Adrenal gland (tissue), 12 donors: ENCODE measurements around the gene SPSB4. TPM values are rescaled to one million over a fixed set of nuclear protein-coding genes. Genes with fewer than 3 reads are reported as not detected.
A peak's percentile ranks its signal among the peaks of the same experiment; 100 is the strongest.

Source experiments
- DNase-seq, 7 donors: peaks; one replicate each; pipeline ENCODE4 v3.0.0-alpha.2; 2019 to 2020
- H3K27ac ChIP-seq, 5 donors: fragments of 200-600 bp; sonication (generic) in 4 of 5; 1 replicate in 3 of 5; 2 replicates in 2 of 5; pipeline versions ENCODE4 v1.5.1 to v1.8.0; 2016 to 2020; ENCODE audit warnings: mild to moderate bottlenecking in 1 of 5
- H3K27me3 ChIP-seq: fragments of 200-600 bp; 2 replicates; pipeline ENCODE4 v1.8.0; 2021
- H3K36me3 ChIP-seq, 2 donors: fragments of 200-600 bp; replicated peaks in 1 of 2; 1 replicate in 1 of 2; 2 replicates in 1 of 2; pipeline versions ENCODE4 v1.5.1 to v1.8.0; 2018 to 2022
- H3K4me1 ChIP-seq, 2 donors: fragments of 200-600 bp; replicated peaks in 1 of 2; 1 replicate in 1 of 2; 2 replicates in 1 of 2; pipeline versions ENCODE4 v1.5.1 to v1.8.0; 2018 to 2021
- H3K4me3 ChIP-seq, 4 donors: fragments of 200-600 bp; sonication (generic) in 3 of 4; one replicate each; pipeline ENCODE4 v1.5.1; 2016 to 2018
- H3K9me3 ChIP-seq, 3 donors: fragments of 200-600 bp; sonication (generic) in 1 of 3; replicated peaks in 1 of 3; 1 replicate in 2 of 3; 2 replicates in 1 of 3; pipeline versions ENCODE4 v1.5.1 to v1.8.0; 2016 to 2021
- POLR2A ChIP-seq, 2 donors: fragments of 450-650 bp; IDR thresholded peaks; one replicate each; pipeline ENCODE4 v1.6.1; 2017; ENCODE audit warnings: antibody characterized with exemption in 2 of 2, mild to moderate bottlenecking in 2 of 2, moderate library complexity in 1 of 2
- WGBS, 4 donors: extraction: QIAGEN DNeasy Blood & Tissue Kit in 2 of 4; methylation state at CpG; one replicate each; pipeline versions ENCODE4 v1.1.5 to v1.1.7; 2013 to 2017; 5-methylcytosine and 5-hydroxymethylcytosine counted together
- intact Hi-C, 2 donors: fragments of 100-400 bp; cut with DNase I; formaldehyde crosslinking; loops; one replicate each; pipeline versions ENCODE4 v1.14.1 to v1.15.0; 2022 to 2023
- polyA plus RNA-seq, 3 donors: library from polyadenylated mRNA; stranded (reverse); fragments of 200-250 nt in 2 of 3; fragments of 350-450 nt in 1 of 3; fragmentation: Illumina TruSeq in 1 of 3; extraction: RNeasy Lipid Tissue Mini Kit (QIAGEN cat#74804) in 1 of 3; gene quantifications; one replicate each; pipeline ENCODE4 v1.2.3, GENCODE V29; 2013 to 2014
- total RNA-seq, 9 donors: library from RNA; depleted of rRNA in 4 of 9; stranded (reverse); fragments of >200 nt in 4 of 9; fragments of 120-200 nt in 1 of 9; fragmentation: NEBNext Ultra II Directional in 1 of 9; extraction: Animal tissue kit (Norgen Biotek cat#: 25700) in 1 of 9; gene quantifications; one replicate each; pipeline versions ENCODE4 v1.1.0 to v1.2.4, GENCODE V29; 2013 to 2023
- TF ChIP-seq, protein P1 (sequence below), 6 experiments: fragments of 450-650 bp in 4 of 6; fragments of 200-600 bp in 2 of 6; sonication (generic) in 1 of 6; IDR thresholded peaks; 1 replicate in 5 of 6; 2 replicates in 1 of 6; pipeline versions ENCODE4 v1.5.1 to v1.8.0; 2016 to 2021; ENCODE audit warnings: antibody characterized with exemption in 6 of 6, mild to moderate bottlenecking in 2 of 6, moderate library complexity in 1 of 6
- donor health status: healthy with polysubstance abuse.
- donor health status: Bipolar disorder and iron deficiency.
- donor health status: DM: yes; HTN: yes; CAD: no.
- donor health status: DM: no; HTN: no; CAD: no.
- donor health status: DM: no; HTN: no; CAD: no.
- donor health status: DM: yes; HTN: yes; CAD: no.

SPSB4 gene
- total and polyA plus RNA-seq, 12 donors: 0.18 to 4.0 (median 1.1) TPM; not detected in 1

DNA sequence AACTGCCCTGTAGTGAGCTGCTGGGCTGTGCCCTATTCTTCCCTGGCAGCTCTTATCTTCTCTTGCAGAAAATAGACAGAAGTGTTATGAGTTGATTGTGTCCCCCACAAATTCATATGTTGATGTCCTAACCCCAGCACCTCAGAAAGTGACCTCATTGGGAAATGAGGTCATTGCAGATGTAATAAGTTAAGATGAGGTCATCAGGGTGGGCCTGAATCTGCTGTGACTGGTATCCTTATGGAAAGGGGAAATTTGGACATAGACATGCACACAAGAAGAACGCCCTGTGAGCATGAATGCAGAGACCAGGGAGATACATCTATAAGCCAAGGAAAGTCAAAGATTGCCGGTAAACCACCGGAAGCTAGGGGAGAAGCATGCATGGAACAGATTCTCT, 49.0 kb downstream of the SPSB4 start:
- intact Hi-C loops: loop anchor here in 1 of 2 donors (5.0 to 10.0 kb wide), 2 partner anchors 98 to 185 kb away; no protein-coding TSS in a partner anchor

DNA sequence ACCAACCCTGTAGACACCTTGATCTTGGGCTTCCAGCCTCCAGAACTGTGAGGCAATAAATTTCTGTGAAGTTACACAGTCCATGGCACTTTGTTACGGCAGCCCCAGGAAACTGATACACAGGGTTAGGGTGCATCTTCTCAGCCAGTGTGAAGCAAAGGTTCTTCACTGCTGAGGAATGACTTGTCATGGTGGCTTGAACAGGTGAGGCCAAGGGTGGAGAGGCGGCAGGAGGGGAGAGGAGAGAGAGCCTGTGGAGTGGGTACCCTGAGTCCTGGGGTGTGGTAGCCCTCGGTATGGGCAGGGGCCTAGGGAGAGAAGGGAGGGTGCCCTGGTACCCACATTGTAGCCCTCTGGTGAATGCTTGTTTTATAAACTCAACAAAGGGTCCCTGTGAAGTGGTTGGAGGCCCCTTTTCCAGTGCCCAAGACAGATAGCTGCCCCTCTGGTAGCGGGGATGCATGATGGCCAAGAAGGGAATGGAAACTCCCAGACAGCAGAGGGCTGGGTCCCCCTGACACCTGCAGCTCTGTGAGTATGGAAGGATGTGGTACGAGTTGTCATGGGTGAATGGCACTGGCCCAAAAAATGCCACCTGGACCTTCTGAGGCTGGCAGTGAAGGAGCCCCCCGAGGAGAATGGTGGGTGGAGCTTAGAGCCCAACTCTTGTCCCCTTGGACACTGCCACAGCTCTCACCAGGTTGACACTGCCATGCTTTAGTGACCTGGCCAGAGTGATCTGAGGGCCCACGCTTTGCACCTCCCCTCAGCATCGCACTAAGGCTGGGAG, 49.6 kb downstream of the SPSB4 start:
- no peaks in the 10 kb centered on the region for H3K4me1 ChIP-seq
- no peak overlapping the region for H3K4me3 ChIP-seq
- H3K27me3 ChIP-seq: no peaks in the 10 kb centered on the region
- no peaks in the 10 kb centered on the region for H3K36me3 ChIP-seq
- H3K27ac ChIP-seq: no peak overlapping the region
- DNase-seq: peak in 1 of 7 donors; percentile 41
- intact Hi-C loops: loop anchor here in 1 of 2 donors (5.0 to 10.0 kb wide), 2 partner anchors 98 to 186 kb away; no protein-coding TSS in a partner anchor
- H3K9me3 ChIP-seq: peaks cover 0 to 7% (median 0%) of the 10 kb centered on the region in 3 donors
- no peak for TF ChIP-seq POLR2A (IDR thresholded peaks at IDR 0.05)
- TF ChIP-seq, protein P1, sequence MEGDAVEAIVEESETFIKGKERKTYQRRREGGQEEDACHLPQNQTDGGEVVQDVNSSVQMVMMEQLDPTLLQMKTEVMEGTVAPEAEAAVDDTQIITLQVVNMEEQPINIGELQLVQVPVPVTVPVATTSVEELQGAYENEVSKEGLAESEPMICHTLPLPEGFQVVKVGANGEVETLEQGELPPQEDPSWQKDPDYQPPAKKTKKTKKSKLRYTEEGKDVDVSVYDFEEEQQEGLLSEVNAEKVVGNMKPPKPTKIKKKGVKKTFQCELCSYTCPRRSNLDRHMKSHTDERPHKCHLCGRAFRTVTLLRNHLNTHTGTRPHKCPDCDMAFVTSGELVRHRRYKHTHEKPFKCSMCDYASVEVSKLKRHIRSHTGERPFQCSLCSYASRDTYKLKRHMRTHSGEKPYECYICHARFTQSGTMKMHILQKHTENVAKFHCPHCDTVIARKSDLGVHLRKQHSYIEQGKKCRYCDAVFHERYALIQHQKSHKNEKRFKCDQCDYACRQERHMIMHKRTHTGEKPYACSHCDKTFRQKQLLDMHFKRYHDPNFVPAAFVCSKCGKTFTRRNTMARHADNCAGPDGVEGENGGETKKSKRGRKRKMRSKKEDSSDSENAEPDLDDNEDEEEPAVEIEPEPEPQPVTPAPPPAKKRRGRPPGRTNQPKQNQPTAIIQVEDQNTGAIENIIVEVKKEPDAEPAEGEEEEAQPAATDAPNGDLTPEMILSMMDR (IDR thresholded peaks at IDR 0.05): no peak
- WGBS, 4 donors: 80 to 88% (median 85%) methylated on average over 6 to 8 of the region's 8 CpGs

More for the DNA sequence above, 49.0 kb downstream of the SPSB4 start:
- H3K9me3 ChIP-seq: peaks cover 0 to 7% (median 0%) of the 10 kb centered on the region in 3 donors
- H3K4me1 ChIP-seq: peaks cover 0 to 4% of the 10 kb centered on the region in 2 donors
- H3K27me3 ChIP-seq: no peaks in the 10 kb centered on the region
- 87 to 95% (median 91%) methylated on average over 3 of the region's 3 CpGs for WGBS, 4 donors
- no peak for DNase-seq
- TF ChIP-seq, protein P1 (IDR thresholded peaks at IDR 0.05): no peak
- no peak for TF ChIP-seq POLR2A (IDR thresholded peaks at IDR 0.05)
- H3K36me3 ChIP-seq: no peaks in the 10 kb centered on the region
- H3K4me3 ChIP-seq: no peak overlapping the region
- H3K27ac ChIP-seq: no peak overlapping the region

DNA sequence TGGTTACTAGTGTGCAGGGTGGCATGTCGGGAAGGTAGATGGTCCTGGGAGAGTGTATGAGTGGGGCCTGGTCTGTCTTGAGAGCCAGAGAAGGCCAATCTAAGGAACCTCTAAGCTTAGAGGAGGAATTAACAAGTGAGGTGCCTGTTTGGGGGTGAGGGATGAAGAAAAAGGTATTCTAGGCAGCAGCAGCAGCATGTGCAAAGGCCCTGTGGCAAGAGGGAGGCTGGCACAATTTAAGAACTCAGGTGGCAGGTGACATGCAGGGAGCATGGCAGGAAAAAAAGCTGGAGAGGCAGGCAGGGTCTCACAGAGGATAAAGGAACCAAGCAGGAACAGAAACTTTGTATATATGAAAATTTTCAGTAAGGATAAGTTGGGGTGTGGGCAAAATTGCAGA, 51.2 kb downstream of the SPSB4 start:
- no peaks in the 10 kb centered on the region for H3K27me3 ChIP-seq
- WGBS, 4 donors: 89 to 100% (median 96%) methylated on average over 1 of the region's 1 CpG
- intact Hi-C loops: loop anchor here in 1 of 2 donors (5.0 to 10.0 kb wide), 2 partner anchors 100 to 188 kb away; no protein-coding TSS in a partner anchor
- peaks cover 0 to 7% (median 0%) of the 10 kb centered on the region in 3 donors for H3K9me3 ChIP-seq
- H3K36me3 ChIP-seq: no peaks in the 10 kb centered on the region
- TF ChIP-seq, protein P1 (IDR thresholded peaks at IDR 0.05): no peak
- no peak for TF ChIP-seq POLR2A (IDR thresholded peaks at IDR 0.05)
- DNase-seq: no peak
- H3K27ac ChIP-seq: no peak overlapping the region
- no peaks in the 10 kb centered on the region for H3K4me1 ChIP-seq
- no peak overlapping the region for H3K4me3 ChIP-seq

DNA sequence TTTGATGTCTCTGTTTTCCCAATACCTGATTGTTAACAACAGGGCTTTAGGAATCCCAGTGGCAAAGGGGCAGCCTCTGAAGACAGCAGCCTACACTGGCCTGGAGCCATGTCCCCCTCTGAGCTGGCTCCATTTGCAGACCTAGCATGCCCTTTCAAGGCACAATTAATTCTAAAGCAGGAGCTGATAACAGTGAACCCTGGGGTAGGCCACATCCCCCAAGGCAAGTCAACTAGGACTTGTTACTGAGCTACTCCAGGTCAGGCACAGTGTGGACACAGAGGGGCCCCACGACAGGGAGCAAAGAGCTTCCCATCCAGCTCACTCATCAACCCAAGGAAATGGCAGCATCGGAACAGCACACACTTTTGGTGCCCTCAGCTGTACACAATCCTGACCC, 51.9 kb downstream of the SPSB4 start:
- DNase-seq: peak in 1 of 7 donors; percentile 43
- WGBS, 4 donors: 73 to 86% (median 80%) methylated on average over 2 of the region's 2 CpGs

More for the DNA sequence above, 51.9 kb downstream of the SPSB4 start:
- TF ChIP-seq POLR2A (IDR thresholded peaks at IDR 0.05): no peak
- TF ChIP-seq, protein P1 (IDR thresholded peaks at IDR 0.05): no peak
- Histone ChIP-seq H3K27ac (no peak overlapping the region), H3K4me3 (no peak overlapping the region), H3K36me3 (no peaks in the 10 kb centered on the region), H3K4me1 (no peaks in the 10 kb centered on the region), H3K27me3 (no peaks in the 10 kb centered on the region), H3K9me3 (peaks cover 0 to 6% (median 0%) of the 10 kb centered on the region in 3 donors)
- intact Hi-C loops: loop anchor here in 1 of 2 donors (5.0 to 10.0 kb wide), 2 partner anchors 101 to 188 kb away; no protein-coding TSS in a partner anchor
